ENCODE results near the gene ASTN2.
"Not testable (repeated sequence)": the region's sequence is repeated elsewhere in the genome, so short reads cannot be mapped to it uniquely, and the experiment has no call there.

ASTN2 gene

GRCh38 chr9:116844621-116845020 is 570.2 kb downstream of the ASTN2 start:
- DNase-seq: no peak

- DNase-seq: no peak
Measured at GRCh38 chr9:116843863-116844620, 570.8 kb downstream of the ASTN2 start.

GRCh38 chr9:116842658-116843057 is 572.2 kb downstream of the ASTN2 start:
- DNase-seq: no peak

- not testable (repeated sequence) for DNase-seq
Measured at GRCh38 chr9:116838468-116838867, 576.4 kb downstream of the ASTN2 start.

GRCh38 chr9:116837018-116837989 is 577.6 kb downstream of the ASTN2 start:
- DNase-seq: no peak

GRCh38 chr9:116830321-116830720 is 584.5 kb downstream of the ASTN2 start:
- DNase-seq: not testable (repeated sequence)

- DNase-seq: no peak
Measured at GRCh38 chr9:116821633-116822229, 593.1 kb downstream of the ASTN2 start.

GRCh38 chr9:116819116-116819515 is 595.7 kb downstream of the ASTN2 start:
- DNase-seq: no peak

- no peak for DNase-seq
Measured at GRCh38 chr9:116817762-116818161, 597.1 kb downstream of the ASTN2 start.

GRCh38 chr9:116816484-116816883 is 598.4 kb downstream of the ASTN2 start:
- DNase-seq: no peak

GRCh38 chr9:116815835-116816234 is 599.0 kb downstream of the ASTN2 start:
- no peak for DNase-seq

GRCh38 chr9:116813031-116813300 is 601.9 kb downstream of the ASTN2 start:
- no peak for DNase-seq

- no peak for DNase-seq
Measured at GRCh38 chr9:116812231-116813030, 602.4 kb downstream of the ASTN2 start.

- DNase-seq: no peak
Measured at GRCh38 chr9:116809656-116810055, 605.2 kb downstream of the ASTN2 start.

GRCh38 chr9:116806075-116806474 is 608.8 kb downstream of the ASTN2 start:
- no peak for DNase-seq

- no peak for DNase-seq
Measured at GRCh38 chr9:116800885-116801284, 614.0 kb downstream of the ASTN2 start.

GRCh38 chr9:116800074-116800473 is 614.8 kb downstream of the ASTN2 start:
- no peak for DNase-seq

GRCh38 chr9:116798521-116798920 is 616.3 kb downstream of the ASTN2 start:
- no peak for DNase-seq

- DNase-seq: no peak
Measured at GRCh38 chr9:116797276-116797675, 617.6 kb downstream of the ASTN2 start.

- DNase-seq: no peak
Measured at GRCh38 chr9:116796669-116797068, 618.2 kb downstream of the ASTN2 start.

GRCh38 chr9:116795821-116796220 is 619.0 kb downstream of the ASTN2 start:
- no peak for DNase-seq

GRCh38 chr9:116792271-116792670 is 622.6 kb downstream of the ASTN2 start:
- DNase-seq: no peak

- no peak for DNase-seq
Measured at GRCh38 chr9:116791326-116791725, 623.5 kb downstream of the ASTN2 start.

Measured in effector CD8-positive, alpha-beta T cell (primary cell).